Activated naive CD4-positive, alpha-beta T cell treated with anti-CD3 and anti-CD28 coated beads, Interleukin-2, amount 50 U/mL, for 72 hours (primary cell): ENCODE results near the gene CUBN. TPM values are rescaled to one million over a fixed set of nuclear protein-coding genes. Genes with fewer than 3 reads are reported as not detected.
A peak's percentile ranks its signal among the peaks of the same experiment; 100 is the strongest.
"Not testable (repeated sequence)": the region's sequence is repeated elsewhere in the genome, so short reads cannot be mapped to it uniquely, and the experiment has no call there.

Experiments used
- ATAC-seq, 2 donors: fragments of 150-1000 bp; cut with Tn5 transposase; 2 replicates each; pipeline ENCODE4 v1.10.0; 2021; ENCODE audit warnings: mild to moderate bottlenecking in 2 of 2, moderate library complexity in 2 of 2
- DNase-seq, 2 donors: peaks; one replicate each; pipeline ENCODE4 v3.0.0; 2021 to 2022; ENCODE audit warnings: low spot score in 2 of 2
- H3K27ac Mint-ChIP-seq, 2 donors: one replicate each; pipeline ENCODE4 v1.8.0; 2022; ENCODE audit warnings: mild to moderate bottlenecking in 2 of 2, mixed read lengths in 2 of 2
- H3K36me3 Mint-ChIP-seq, 2 donors: one replicate each; pipeline ENCODE4 v1.8.0; 2022; ENCODE audit warnings: mixed read lengths in 2 of 2
- H3K9me3 Mint-ChIP-seq, 2 donors: one replicate each; pipeline ENCODE4 v1.8.0; 2022; ENCODE audit warnings: mixed read lengths in 2 of 2
- total RNA-seq, 2 donors: library from RNA; stranded (reverse); gene quantifications; one replicate each; pipeline ENCODE4 v1.2.3, GENCODE V29; 2022

The CUBN gene
- total RNA-seq, 2 donors from 2014 or later, result 0.32 to 1.1 TPM

GRCh38 chr10:17120694-17121093 is 8.9 kb downstream of the CUBN start:
- Mint-ChIP-seq H3K9me3 (peaks cover 0 to 1% of the 10 kb centered on the region in 2 donors), H3K27ac (no peak overlapping the region), H3K36me3 (peaks cover 0 to 8% of the 10 kb centered on the region in 2 donors)
- no peak for DNase-seq
- no peak for ATAC-seq

GRCh38 chr10:17119845-17120244 is 9.8 kb downstream of the CUBN start:
- DNase-seq (no peak), ATAC-seq (no peak)
- H3K27ac Mint-ChIP-seq, result no peak overlapping the region
- peaks cover 0 to 4% of the 10 kb centered on the region in 2 donors for H3K9me3 Mint-ChIP-seq
- peaks cover 0 to 8% of the 10 kb centered on the region in 2 donors for H3K36me3 Mint-ChIP-seq

- Mint-ChIP-seq H3K27ac (no peak overlapping the region), H3K36me3 (peaks cover 0 to 8% of the 10 kb centered on the region in 2 donors), H3K9me3 (peaks cover 0 to 4% of the 10 kb centered on the region in 2 donors)
- no peak for DNase-seq
- no peak for ATAC-seq
Observed at GRCh38 chr10:17116193-17116592, 13.4 kb downstream of the CUBN start.

- no peak overlapping the region for H3K27ac Mint-ChIP-seq
- no peak for DNase-seq
- H3K36me3 Mint-ChIP-seq, result peaks cover 0 to 7% of the 10 kb centered on the region in 2 donors
- peaks cover 0 to 4% of the 10 kb centered on the region in 2 donors for H3K9me3 Mint-ChIP-seq
- no peak for ATAC-seq
Observed at GRCh38 chr10:17115683-17116082, 13.9 kb downstream of the CUBN start.

GRCh38 chr10:17114878-17115444 is 14.7 kb downstream of the CUBN start:
- not testable (repeated sequence) for H3K27ac Mint-ChIP-seq, ATAC-seq, H3K9me3 Mint-ChIP-seq

GRCh38 chr10:17113889-17114540 is 15.6 kb downstream of the CUBN start:
- ATAC-seq (no peak), DNase-seq (no peak)
- Mint-ChIP-seq H3K27ac (no peak overlapping the region), H3K9me3 (peaks cover 0 to 4% of the 10 kb centered on the region in 2 donors), H3K36me3 (no peaks in the 10 kb centered on the region)

More at GRCh38 chr10:17114878-17115444, 14.7 kb downstream of the CUBN start:
- H3K36me3 Mint-ChIP-seq, DNase-seq: not testable (repeated sequence)

GRCh38 chr10:17113346-17113745 is 16.3 kb downstream of the CUBN start:
- DNase-seq, result no peak
- Mint-ChIP-seq H3K36me3 (no peaks in the 10 kb centered on the region), H3K9me3 (peaks cover 0 to 4% of the 10 kb centered on the region in 2 donors), H3K27ac (no peak overlapping the region)
- no peak for ATAC-seq

GRCh38 chr10:17112566-17112965 is 17.0 kb downstream of the CUBN start:
- peaks cover 0 to 4% of the 10 kb centered on the region in 2 donors for H3K9me3 Mint-ChIP-seq
- no peak overlapping the region for H3K27ac Mint-ChIP-seq
- ATAC-seq (no peak), DNase-seq (no peak)
- no peaks in the 10 kb centered on the region for H3K36me3 Mint-ChIP-seq

GRCh38 chr10:17109475-17110207 is 20.0 kb downstream of the CUBN start:
- Mint-ChIP-seq H3K27ac (no peak overlapping the region), H3K36me3 (no peaks in the 10 kb centered on the region), H3K9me3 (no peaks in the 10 kb centered on the region)
- ATAC-seq (peak; percentile 65 to 93), DNase-seq (no peak)

- DNase-seq (no peak), ATAC-seq (no peak)
- no peak overlapping the region for H3K27ac Mint-ChIP-seq
- H3K36me3 Mint-ChIP-seq, result no peaks in the 10 kb centered on the region
- H3K9me3 Mint-ChIP-seq, result no peaks in the 10 kb centered on the region
Observed at GRCh38 chr10:17109046-17109445, 20.6 kb downstream of the CUBN start.

- ATAC-seq, result no peak
- no peak for DNase-seq
- no peaks in the 10 kb centered on the region for H3K9me3 Mint-ChIP-seq
- peak overlapping the region in 1 of 2 donors; percentile 12 for H3K27ac Mint-ChIP-seq
- H3K36me3 Mint-ChIP-seq, result no peaks in the 10 kb centered on the region
Observed at GRCh38 chr10:17106991-17107390, 22.6 kb downstream of the CUBN start.

- no peaks in the 10 kb centered on the region for H3K9me3 Mint-ChIP-seq
- DNase-seq (no peak), ATAC-seq (no peak)
- no peaks in the 10 kb centered on the region for H3K36me3 Mint-ChIP-seq
- no peak overlapping the region for H3K27ac Mint-ChIP-seq
Observed at GRCh38 chr10:17101910-17102266, 27.7 kb downstream of the CUBN start.

- DNase-seq (no peak), ATAC-seq (no peak)
- H3K27ac Mint-ChIP-seq, result no peak overlapping the region
- H3K9me3 Mint-ChIP-seq, result no peaks in the 10 kb centered on the region
- no peaks in the 10 kb centered on the region for H3K36me3 Mint-ChIP-seq
Observed at GRCh38 chr10:17101257-17101909, 28.2 kb downstream of the CUBN start.

GRCh38 chr10:17100586-17100985 is 29.0 kb downstream of the CUBN start:
- DNase-seq (no peak), ATAC-seq (no peak)
- Mint-ChIP-seq H3K9me3 (peaks cover 0 to 2% of the 10 kb centered on the region in 2 donors), H3K36me3 (no peaks in the 10 kb centered on the region), H3K27ac (no peak overlapping the region)

- ATAC-seq (no peak), DNase-seq (no peak)
- H3K9me3 Mint-ChIP-seq, result peaks cover 4 to 8% of the 10 kb centered on the region in 2 donors
- H3K36me3 Mint-ChIP-seq, result peaks cover 0 to 6% of the 10 kb centered on the region in 2 donors
- H3K27ac Mint-ChIP-seq, result no peak overlapping the region
Observed at GRCh38 chr10:17098012-17098411, 31.6 kb downstream of the CUBN start.

GRCh38 chr10:17094844-17095243 is 34.8 kb downstream of the CUBN start:
- DNase-seq (no peak), ATAC-seq (no peak)
- Mint-ChIP-seq H3K27ac (no peak overlapping the region), H3K36me3 (peaks cover 6% of the 10 kb centered on the region in 2 donors), H3K9me3 (peaks cover 4 to 15% of the 10 kb centered on the region in 2 donors)
